Spinal cord (tissue), 10 donors: Measurements from ENCODE around the gene TMEM272. TPM values are rescaled to one million over a fixed set of nuclear protein-coding genes. Genes with fewer than 3 reads are reported as not detected.
A peak's percentile ranks its signal among the peaks of the same experiment; 100 is the strongest.

Source experiments
- DNase-seq, 6 donors: peaks; one replicate each; pipeline versions ENCODE4 v3.0.0 to v3.0.0-alpha.2; 2013 to 2015; ENCODE audit warnings: low spot score in 6 of 6, low read depth in 4 of 6
- H3K27ac ChIP-seq: one replicate; pipeline ENCODE4 v1.5.1; 2013; ENCODE audit warnings: low read depth, low read length, control low read depth
- H3K27me3 ChIP-seq: one replicate; pipeline ENCODE4 v1.6.1; 2013; ENCODE audit warnings: low read length; ENCODE audit not compliant: control insufficient read depth, insufficient read depth
- H3K36me3 ChIP-seq: one replicate; pipeline ENCODE4 v1.6.1; 2013; ENCODE audit warnings: low read length; ENCODE audit not compliant: control insufficient read depth, insufficient read depth
- H3K4me1 ChIP-seq: one replicate; pipeline ENCODE4 v1.6.1; 2013; ENCODE audit warnings: low read length; ENCODE audit not compliant: control insufficient read depth, insufficient read depth
- H3K4me3 ChIP-seq: one replicate; pipeline ENCODE4 v1.5.1; 2013; ENCODE audit warnings: low read depth, low read length, control low read depth
- H3K9me3 ChIP-seq: one replicate; pipeline ENCODE4 v1.6.1; 2013; ENCODE audit warnings: low read length; ENCODE audit not compliant: control insufficient read depth, insufficient read depth
- WGBS: methylation state at CpG from one replicate; pipeline ENCODE4 v1.1.5; 2013; ENCODE audit warnings: missing lambda C conversion rate; ENCODE audit not compliant: insufficient coverage; 5-methylcytosine and 5-hydroxymethylcytosine counted together
- polyA plus RNA-seq, 2 donors: library from polyadenylated mRNA; unstranded; fragments of 120-200 nt; gene quantifications; one replicate each; pipeline ENCODE4 v1.2.1, GENCODE V29; 2013; ENCODE audit not compliant: insufficient read length in 2 of 2
- total RNA-seq, 2 donors: library from RNA; depleted of rRNA in 1 of 2; stranded (reverse); fragments of 120-200 nt in 1 of 2; fragments of >200 nt in 1 of 2; gene quantifications; one replicate each; pipeline versions ENCODE4 v1.2.3 to v1.2.4, GENCODE V29; 2013 to 2014
- donor health status: healthy.

TMEM272 gene
- total and polyA plus RNA-seq, 4 donors, result 0.50 to 2.2 (median 1.2) TPM

GRCh38 chr13:51874651-51875050 lies 29.7 kb upstream of the TMEM272 start:
- no peaks in the 10 kb centered on the region for H3K36me3 ChIP-seq
- no peak overlapping the region for H3K4me3 ChIP-seq
- 16% methylated on average over 8 of the region's 11 CpGs for WGBS
- no peak overlapping the region for H3K27ac ChIP-seq
- no peaks in the 10 kb centered on the region for H3K27me3 ChIP-seq
- peaks cover 15% of the 10 kb centered on the region for H3K4me1 ChIP-seq
- peak in 5 of 6 donors; percentile 36 to 96 (median 64) for DNase-seq
- no peaks in the 10 kb centered on the region for H3K9me3 ChIP-seq

GRCh38 chr13:51873837-51874236 lies 28.9 kb upstream of the TMEM272 start:
- Histone ChIP-seq H3K27me3 (no peaks in the 10 kb centered on the region), H3K4me1 (peaks cover 15% of the 10 kb centered on the region), H3K4me3 (no peak overlapping the region), H3K27ac (no peak overlapping the region), H3K36me3 (no peaks in the 10 kb centered on the region), H3K9me3 (no peaks in the 10 kb centered on the region)
- peak in 2 of 6 donors; percentile 21 to 39 for DNase-seq
- no CpG with 5 or more reads among the region's 1 CpG for WGBS

DNA sequence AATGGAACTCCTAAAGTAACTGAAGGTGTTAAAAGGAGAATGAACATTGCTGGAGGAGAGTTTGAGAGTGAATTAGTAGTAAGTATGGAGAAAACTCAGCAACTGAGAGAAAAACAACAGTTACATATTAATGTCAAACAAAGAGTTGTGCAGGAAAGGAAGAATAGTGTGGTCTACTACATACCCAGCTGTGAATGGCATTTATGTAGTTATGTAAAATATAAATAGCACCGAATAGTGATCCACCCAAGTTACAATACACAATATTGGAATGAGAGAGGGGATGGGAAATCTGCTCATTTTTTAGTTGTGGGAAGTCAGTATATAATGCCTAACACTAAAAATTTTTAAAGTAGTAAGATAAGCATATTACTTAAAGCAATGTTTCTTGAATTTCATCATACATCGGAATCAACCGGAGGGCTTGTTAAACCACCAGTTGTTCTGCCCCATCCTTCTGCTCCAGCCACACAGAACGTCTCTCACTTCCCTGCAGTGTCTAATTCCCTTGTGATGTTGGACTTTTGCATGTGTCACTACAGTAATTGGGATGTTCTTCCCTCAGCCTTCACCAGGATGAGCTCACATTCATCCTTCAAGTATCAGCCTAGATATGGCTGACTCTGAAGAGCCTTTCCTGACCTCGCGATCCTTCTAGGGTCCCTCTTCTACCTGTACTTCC lies 28.3 kb upstream of the TMEM272 start:
- H3K9me3 ChIP-seq, result no peaks in the 10 kb centered on the region
- H3K36me3 ChIP-seq, result no peaks in the 10 kb centered on the region
- no peak for DNase-seq
- no peaks in the 10 kb centered on the region for H3K27me3 ChIP-seq
- WGBS, result no CpG with 5 or more reads among the region's 6 CpGs
- H3K4me3 ChIP-seq, result no peak overlapping the region
- peaks cover 15% of the 10 kb centered on the region for H3K4me1 ChIP-seq
- H3K27ac ChIP-seq, result no peak overlapping the region

DNA sequence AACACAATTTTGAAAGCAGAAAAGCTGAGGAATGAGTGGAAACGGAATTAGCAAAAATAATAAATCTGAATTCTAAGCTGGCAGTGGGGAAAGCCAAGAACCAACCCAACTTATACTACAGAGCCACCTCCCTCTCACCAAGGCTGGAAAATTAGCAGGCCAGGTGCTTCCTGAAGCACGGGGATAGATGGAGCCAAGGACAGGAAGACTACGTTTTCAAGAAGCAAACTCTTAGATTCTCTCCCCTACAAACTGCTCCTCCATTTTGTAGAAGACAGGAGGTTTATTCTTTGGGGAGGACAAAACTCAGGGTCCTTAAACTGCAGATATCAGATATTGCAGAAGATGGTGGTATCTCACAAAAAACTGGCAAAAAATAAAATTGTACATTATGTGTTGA lies 25.6 kb upstream of the TMEM272 start:
- H3K9me3 ChIP-seq, result no peaks in the 10 kb centered on the region
- H3K36me3 ChIP-seq, result no peaks in the 10 kb centered on the region
- WGBS, result no CpG with 5 or more reads among the region's 3 CpGs
- no peaks in the 10 kb centered on the region for H3K27me3 ChIP-seq
- H3K27ac ChIP-seq, result no peak overlapping the region
- H3K4me3 ChIP-seq, result no peak overlapping the region
- H3K4me1 ChIP-seq, result peaks cover 14% of the 10 kb centered on the region
- no peak for DNase-seq

- H3K9me3 ChIP-seq, result no peaks in the 10 kb centered on the region
- DNase-seq, result no peak
- 43% methylated on average over 1 of the region's 6 CpGs for WGBS
Observed at GRCh38 chr13:51869916-51870315, 24.9 kb upstream of the TMEM272 start.

GRCh38 chr13:51867062-51867461 lies 22.1 kb upstream of the TMEM272 start:
- Histone ChIP-seq H3K9me3 (no peaks in the 10 kb centered on the region), H3K27ac (no peak overlapping the region), H3K36me3 (no peaks in the 10 kb centered on the region), H3K4me3 (no peak overlapping the region), H3K4me1 (no peaks in the 10 kb centered on the region), H3K27me3 (no peaks in the 10 kb centered on the region)
- DNase-seq, result no peak
- 100% methylated on average over 1 of the region's 4 CpGs for WGBS

More at GRCh38 chr13:51869916-51870315, 24.9 kb upstream of the TMEM272 start:
- H3K36me3 ChIP-seq, result no peaks in the 10 kb centered on the region
- H3K27ac ChIP-seq, result no peak overlapping the region
- no peak overlapping the region for H3K4me3 ChIP-seq
- H3K4me1 ChIP-seq, result peaks cover 10% of the 10 kb centered on the region
- H3K27me3 ChIP-seq, result no peaks in the 10 kb centered on the region

- Histone ChIP-seq H3K27me3 (no peaks in the 10 kb centered on the region), H3K27ac (no peak overlapping the region), H3K9me3 (no peaks in the 10 kb centered on the region), H3K4me1 (no peaks in the 10 kb centered on the region), H3K36me3 (no peaks in the 10 kb centered on the region), H3K4me3 (no peak overlapping the region)
- WGBS, result 61% methylated on average over 7 of the region's 7 CpGs
- no peak for DNase-seq
Observed at GRCh38 chr13:51865838-51866237, 20.9 kb upstream of the TMEM272 start.

DNA sequence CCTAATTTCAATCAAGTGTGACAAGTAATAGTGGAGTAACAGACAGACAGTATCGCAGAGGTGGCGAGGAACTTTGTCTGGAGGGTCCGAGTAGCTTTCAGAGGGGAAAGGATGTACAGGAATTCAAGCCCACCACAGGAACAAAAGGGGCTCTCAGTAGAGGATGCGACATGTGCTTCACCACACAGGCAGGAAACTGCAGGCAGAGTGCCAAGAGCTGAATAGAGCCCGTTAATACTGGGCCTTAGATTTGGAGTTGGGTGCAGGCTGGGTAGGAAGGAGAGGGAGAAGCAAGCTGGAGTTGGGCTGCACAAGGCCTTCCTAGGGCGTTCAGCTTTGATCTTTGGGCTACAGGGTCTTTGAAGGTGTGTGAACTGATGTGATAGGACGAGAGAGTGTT lies 18.0 kb upstream of the TMEM272 start:
- H3K4me1 ChIP-seq, result no peaks in the 10 kb centered on the region
- no peak overlapping the region for H3K27ac ChIP-seq
- H3K9me3 ChIP-seq, result no peaks in the 10 kb centered on the region
- DNase-seq, result peak in 1 of 6 donors; percentile 13
- H3K36me3 ChIP-seq, result no peaks in the 10 kb centered on the region
- H3K4me3 ChIP-seq, result no peak overlapping the region
- 67% methylated on average over 7 of the region's 7 CpGs for WGBS
- no peaks in the 10 kb centered on the region for H3K27me3 ChIP-seq

- Histone ChIP-seq H3K4me1 (no peaks in the 10 kb centered on the region), H3K4me3 (no peak within 1 kb of the TSS), H3K36me3 (no peaks in the 10 kb centered on the region), H3K27me3 (no peaks in the 10 kb centered on the region), H3K9me3 (no peaks in the 10 kb centered on the region), H3K27ac (no peak within 1 kb of the TSS)
- WGBS, result 96% methylated on average over 4 of the region's 5 CpGs
- DNase-seq, result no peak
Observed at GRCh38 chr13:51861723-51862300, 16.8 kb upstream of the TMEM272 start, which contains the start of gene CCDC70. CCDC70 (plus strand) TSS chr13:51861969; CDS start chr13:51865412, 3,443 bp downstream.
